GM19395 (cell line): Measurements from ENCODE around the gene ADORA2B.

ENCODE experiments used
- ATAC-seq: cut with Tn5 transposase; IDR thresholded peaks from one replicate; pipeline ENCODE4 v1.9.1; 2021; ENCODE audit warnings: mild to moderate bottlenecking, moderate library complexity; ENCODE audit not compliant: unreplicated experiment

The ADORA2B gene

DNA sequence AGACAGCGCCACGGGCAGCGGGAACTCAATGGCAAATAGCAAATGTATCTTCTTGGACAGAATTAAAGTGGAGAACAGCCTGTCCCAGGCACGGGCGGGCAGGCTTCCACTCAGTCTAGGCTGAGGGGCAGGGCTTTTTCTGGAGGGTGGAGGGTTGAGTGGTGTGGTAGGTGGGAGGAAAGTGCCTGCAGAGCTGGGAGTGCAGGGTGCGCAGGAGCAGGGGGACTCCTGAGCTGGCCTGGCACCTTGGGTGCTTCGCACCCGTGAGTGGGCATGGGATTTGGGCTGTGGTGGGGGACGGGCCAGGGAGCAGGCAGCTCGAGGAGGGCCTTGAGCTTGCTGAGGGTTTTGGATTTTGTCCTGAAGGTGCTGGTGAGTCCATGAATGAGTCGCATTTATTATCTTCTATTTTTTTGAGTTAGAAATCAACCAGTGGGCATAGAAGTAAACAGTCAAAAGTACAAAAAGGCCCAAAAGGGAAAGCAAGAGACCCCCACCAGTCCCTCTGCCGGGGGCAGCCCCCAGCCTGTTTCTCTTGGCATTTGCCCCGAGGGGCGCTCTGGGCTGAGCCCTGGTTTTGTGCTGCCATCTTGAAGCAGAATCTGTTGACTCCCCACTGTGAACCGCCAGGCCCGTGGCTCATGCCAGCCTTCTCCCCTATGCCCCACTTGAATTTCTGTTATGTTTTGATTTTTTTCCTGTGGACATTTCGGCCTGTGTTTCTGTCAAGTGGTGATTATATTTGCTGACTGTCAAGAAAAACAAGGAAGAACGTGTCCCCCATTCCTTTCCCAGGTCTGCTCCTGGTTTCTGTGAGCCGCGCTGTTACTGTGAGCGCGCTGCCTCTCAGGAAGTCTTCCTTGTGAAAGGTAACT lies 8.2 kb downstream of the ADORA2B start:
- ATAC-seq = no peak

- no peak for ATAC-seq
Observed at GRCh38 chr17:15954222-15954621, 9.3 kb downstream of the ADORA2B start.

DNA sequence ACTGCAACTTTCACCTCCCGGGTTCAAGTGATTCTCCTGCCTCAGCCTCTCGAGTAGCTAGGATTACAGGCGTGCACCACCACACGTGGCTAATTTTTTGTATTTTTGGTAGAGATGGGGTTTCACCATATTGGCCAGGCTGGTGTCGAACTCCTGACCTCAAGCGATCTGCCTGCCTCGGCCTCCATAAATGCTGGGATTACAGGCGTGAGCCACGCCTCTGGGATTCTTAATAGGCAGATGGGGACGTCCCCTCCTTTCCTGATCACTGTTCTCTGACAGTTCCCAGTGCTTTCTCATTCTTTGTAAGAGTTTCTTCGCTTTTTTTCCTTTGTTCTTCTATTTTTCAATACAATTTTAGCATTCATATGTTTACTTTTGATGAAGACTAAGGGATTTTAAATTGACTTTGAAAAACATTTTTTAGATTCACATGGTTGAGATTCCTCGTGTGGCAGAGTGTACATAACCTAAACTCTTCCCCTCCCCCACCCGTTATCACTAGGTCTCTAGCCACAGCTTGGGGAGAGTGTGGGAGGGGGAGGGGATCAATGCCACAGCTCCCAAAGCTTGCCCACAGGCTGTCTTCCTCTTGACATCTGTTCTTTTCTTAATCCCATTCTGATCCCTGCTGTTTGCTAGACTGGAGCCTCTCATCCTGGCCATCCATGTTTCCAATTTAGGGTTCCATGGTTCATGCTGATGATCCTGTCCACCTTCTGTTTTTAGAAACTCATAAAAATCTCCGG lies 11.0 kb downstream of the ADORA2B start:
- ATAC-seq = no peak

- ATAC-seq = no peak
Observed at GRCh38 chr17:15957206-15957605, 12.3 kb downstream of the ADORA2B start.

- no peak for ATAC-seq
Observed at GRCh38 chr17:15957608-15958307, 12.8 kb downstream of the ADORA2B start.

GRCh38 chr17:15958484-15958854 lies 13.5 kb downstream of the ADORA2B start:
- no peak for ATAC-seq

- no peak for ATAC-seq
Observed at GRCh38 chr17:15963670-15964110, 18.8 kb downstream of the ADORA2B start.

- no peak for ATAC-seq
Observed at GRCh38 chr17:15965528-15965927, 20.6 kb downstream of the ADORA2B start.

DNA sequence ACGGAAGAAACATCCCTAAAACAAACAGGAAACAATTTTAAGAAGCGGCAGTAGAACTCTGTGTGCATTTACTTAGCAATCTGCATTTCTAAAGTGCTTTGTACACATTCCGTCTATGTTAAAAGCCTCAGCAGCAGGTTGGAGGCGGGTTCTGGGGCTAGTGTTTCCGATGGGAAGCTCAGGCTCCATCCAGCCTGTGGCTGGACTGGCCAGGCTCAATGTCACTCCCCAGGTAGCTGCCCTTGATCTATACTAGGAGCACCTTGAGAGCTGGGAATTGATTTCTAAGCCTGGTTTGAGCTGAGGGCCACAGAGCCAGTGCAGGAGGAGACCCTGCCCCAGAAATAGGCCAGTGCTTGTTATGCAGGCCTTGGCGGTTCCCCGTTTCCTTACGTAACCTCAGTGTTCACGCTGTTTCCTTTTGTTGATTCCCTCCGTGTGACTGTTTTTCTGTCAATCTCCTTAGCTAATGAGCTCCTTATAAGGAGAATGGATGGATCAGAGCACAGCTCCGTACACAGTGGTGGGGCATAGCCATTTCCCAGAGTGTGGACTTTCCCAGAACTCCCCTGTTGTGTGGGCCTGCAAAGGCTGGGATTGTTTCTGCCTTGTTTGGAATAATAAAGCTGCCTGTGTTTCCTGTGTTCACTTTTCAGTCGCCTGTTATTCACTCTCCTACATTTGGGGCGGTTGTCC lies 21.4 kb downstream of the ADORA2B start:
- ATAC-seq = no peak

- ATAC-seq = no peak
Observed at GRCh38 chr17:15966879-15967248, 21.9 kb downstream of the ADORA2B start.

- ATAC-seq = no peak
Observed at GRCh38 chr17:15967706-15968399, 22.9 kb downstream of the ADORA2B start.

DNA sequence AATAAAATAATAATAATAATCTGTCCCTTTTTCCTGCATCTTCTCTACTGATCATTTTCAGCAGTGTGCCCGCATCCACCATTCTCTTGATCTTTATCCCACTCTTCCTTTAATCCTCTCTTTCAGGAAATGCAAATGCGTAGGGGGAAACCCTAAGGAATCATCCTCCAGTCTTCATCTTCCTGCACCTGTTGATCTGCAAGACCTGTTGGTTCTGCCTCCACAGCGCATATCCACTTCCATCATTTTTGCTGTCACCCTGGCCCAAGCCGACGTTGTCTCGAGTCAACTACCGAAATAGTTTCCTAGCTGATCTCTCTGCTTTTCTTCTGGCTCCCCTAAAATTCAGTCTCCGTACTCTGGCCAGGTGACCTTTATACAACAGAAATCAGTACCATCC lies 24.5 kb downstream of the ADORA2B start:
- no peak for ATAC-seq

DNA sequence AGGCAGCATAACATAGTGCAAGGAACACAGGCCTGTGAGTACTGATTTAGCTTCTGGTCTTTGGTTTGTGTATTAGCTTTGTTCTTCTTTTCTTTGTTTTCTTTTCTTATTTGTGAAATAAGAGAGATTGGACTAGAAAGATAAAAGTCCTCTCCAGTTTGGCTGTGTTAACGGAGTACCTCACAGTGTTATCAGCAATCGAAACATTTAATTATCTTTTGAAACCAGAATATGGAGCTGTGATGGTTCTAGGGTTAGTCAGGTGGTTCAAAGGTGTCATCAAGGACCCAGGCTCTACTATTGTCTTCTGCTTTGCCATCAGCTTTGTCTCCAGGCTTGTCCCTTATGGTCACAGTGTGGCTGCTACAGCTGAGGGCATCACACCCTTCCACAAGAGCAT lies 25.6 kb downstream of the ADORA2B start:
- no peak for ATAC-seq

- no peak for ATAC-seq
Observed at GRCh38 chr17:15971098-15971678, 26.3 kb downstream of the ADORA2B start.

GRCh38 chr17:15971882-15972281 lies 27.0 kb downstream of the ADORA2B start:
- ATAC-seq = no peak

DNA sequence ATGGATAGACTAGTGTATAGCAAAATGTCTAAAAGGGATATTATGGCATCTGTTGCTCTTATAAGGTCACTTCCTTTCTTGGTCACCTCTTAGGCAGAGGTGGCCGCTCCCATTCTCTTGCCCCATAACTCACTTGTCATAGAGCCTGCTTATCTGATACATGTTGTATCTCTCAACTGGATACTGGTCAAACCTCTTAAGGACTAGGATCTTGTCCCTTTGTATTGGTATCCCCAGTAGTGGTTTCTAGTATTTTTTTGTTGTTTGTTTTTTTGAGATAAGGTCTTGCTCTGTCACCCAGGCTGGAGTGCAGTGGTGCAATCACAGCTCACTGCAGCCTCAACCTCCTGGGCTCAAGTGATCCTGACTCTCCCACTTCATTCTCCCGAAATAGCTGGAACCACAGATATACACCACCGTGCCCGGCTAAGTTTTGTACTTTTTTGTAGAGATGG lies 27.6 kb downstream of the ADORA2B start:
- no peak for ATAC-seq

- no peak for ATAC-seq
Observed at GRCh38 chr17:15973016-15973415, 28.1 kb downstream of the ADORA2B start.

GRCh38 chr17:15973834-15974233 lies 28.9 kb downstream of the ADORA2B start:
- ATAC-seq = no peak

- no peak for ATAC-seq
Observed at GRCh38 chr17:15977894-15978293, 33.0 kb downstream of the ADORA2B start.

DNA sequence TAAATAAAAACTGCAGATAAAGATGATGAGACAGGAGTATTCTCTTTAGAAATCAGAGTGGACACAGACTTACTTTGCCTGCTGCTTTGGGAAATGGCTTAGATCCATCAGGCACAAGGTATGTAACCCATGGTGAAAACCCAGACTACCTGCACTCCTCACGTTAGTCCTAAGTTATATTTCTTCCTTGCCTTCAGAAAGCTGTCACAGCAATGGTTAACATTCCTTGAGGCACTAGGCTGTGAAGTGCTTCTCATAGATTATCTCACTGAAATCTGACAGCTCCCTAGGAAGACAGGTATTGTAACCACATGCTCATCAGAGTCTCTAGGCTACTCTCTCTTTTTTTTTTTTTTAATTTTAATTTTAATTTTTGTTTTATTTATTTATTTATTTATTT lies 33.7 kb downstream of the ADORA2B start:
- ATAC-seq = no peak
